Panc1 (cell line): ENCODE data around the gene COQ5. TPM values are rescaled to one million over a fixed set of nuclear protein-coding genes. Genes with fewer than 3 reads are reported as not detected.

Experiments
- ATAC-seq: fragments of 200-7000 bp; cut with Tn5 transposase; 2 replicates; pipeline ENCODE4 v1.9.1; 2020; ENCODE audit warnings: mild to moderate bottlenecking, moderate library complexity
- BruUV-seq: library from RNA; stranded (reverse); fragments of 400-500 nt; replicated peaks from 2 replicates; lab custom pipeline; 2021; lab: Mats Ljungman, UMichigan
- CTCF ChIA-PET: fragments of 300-600 bp; sonication (Branson Sonifier 250); formaldehyde crosslinking; loops from one replicate; lab custom pipeline; 2022; ENCODE audit warnings: antibody characterized with exemption; lab: Charles Lee
- POLR2A ChIA-PET: fragments of 300-600 bp; sonication (Branson Sonifier 250); formaldehyde crosslinking; loops from one replicate; lab custom pipeline; 2022; ENCODE audit warnings: antibody characterized with exemption; lab: Charles Lee
- DNase-seq: peaks from one replicate; pipeline ENCODE4 v3.0.0-alpha.2; 2010; ENCODE audit warnings: low read depth, low spot score
- H3K27ac ChIP-seq: 2 replicates; pipeline ENCODE4 v1.5.1; 2011; ENCODE audit warnings: mild to moderate bottlenecking, low read length, inconsistent platforms
- H3K27me3 ChIP-seq: fragments of 200-500 bp; sonication (Bioruptor generic); 2 replicates; pipeline ENCODE4 v1.6.0; 2014; ENCODE audit warnings: low read length, inconsistent platforms; ENCODE audit not compliant: control insufficient read depth, insufficient read depth
- H3K36me3 ChIP-seq: fragments of 200-500 bp; sonication (Bioruptor generic); 2 replicates; pipeline ENCODE4 v1.5.1; 2014; ENCODE audit warnings: inconsistent platforms, mild to moderate bottlenecking, low read length, moderate library complexity; ENCODE audit not compliant: control insufficient read depth, insufficient read depth
- H3K4me1 ChIP-seq: 2 replicates; pipeline ENCODE4 v1.5.1; 2011; ENCODE audit warnings: inconsistent platforms, mild to moderate bottlenecking, low read length, moderate library complexity; ENCODE audit not compliant: control insufficient read depth, insufficient read depth
- H3K4me3 ChIP-seq, 2 experiments: 2 replicates each; pipeline ENCODE4 v1.5.1; 2011 to 2012; ENCODE audit warnings: low read depth in 2 of 2, low read length in 2 of 2, mild to moderate bottlenecking in 2 of 2, inconsistent platforms in 1 of 2, moderate library complexity in 1 of 2
- H3K9me3 ChIP-seq: fragments of 200-500 bp; sonication (Bioruptor generic); 2 replicates; pipeline ENCODE4 v1.5.1; 2014; ENCODE audit warnings: low read depth, mild to moderate bottlenecking, inconsistent platforms, low read length, moderate library complexity; ENCODE audit not compliant: control insufficient read depth, insufficient read depth
- POLR2AphosphoS5 ChIP-seq: IDR thresholded peaks from 2 replicates; pipeline ENCODE4 v1.6.1; 2012; ENCODE audit warnings: mild to moderate bottlenecking, low read depth, low read length, moderate library complexity
- SIN3A ChIP-seq: IDR thresholded peaks from 2 replicates; pipeline ENCODE4 v1.6.1; 2012; ENCODE audit warnings: low read depth, mild to moderate bottlenecking, low read length, moderate library complexity, borderline replicate concordance; ENCODE audit not compliant: insufficient read depth
- TCF7L2 ChIP-seq: IDR thresholded peaks from 2 replicates; pipeline ENCODE4 v1.6.1; 2011; ENCODE audit warnings: mild to moderate bottlenecking, low read depth, low read length, inconsistent platforms
- in situ Hi-C: cut with HindIII; loops from 2 replicates; pipeline ENCODE4 v1.10.0; 2016; ENCODE audit warnings: low sequenced_read_pairs, low pct_unique_long_range_greater_than_20kb
- intact Hi-C: fragments of 100-400 bp; cut with micrococcal nuclease; formaldehyde crosslinking; loops from one replicate; pipeline ENCODE4 v1.10.0; 2022; ENCODE audit not compliant: unreplicated experiment
- total RNA-seq: library from RNA; stranded (reverse); gene quantifications from one replicate; pipeline ENCODE4 v1.2.1, GENCODE V29; 2021; ENCODE audit not compliant: unreplicated experiment
- TF ChIP-seq, protein P1 (sequence below), 2 experiments: IDR thresholded peaks; 2 replicates each; pipeline ENCODE4 v1.6.1; 2011 to 2012; ENCODE audit warnings: low read depth in 2 of 2, control low read depth in 1 of 2, low read length in 1 of 2, mild to moderate bottlenecking in 1 of 2, moderate library complexity in 1 of 2; ENCODE audit not compliant: insufficient read depth in 1 of 2
- TF ChIP-seq, protein P2 (sequence below): fragments of 450-650 bp; IDR thresholded peaks from 2 replicates; pipeline ENCODE4 v1.5.1; 2017; ENCODE audit warnings: mild to moderate bottlenecking

The COQ5 gene
- total RNA-seq, 1 experiment from 2014 or later, result 42.9 TPM

- ATAC-seq (peak; percentile 68), DNase-seq (no peak)
- CTCF ChIA-PET, result no interaction called here
- POLR2A ChIA-PET, result interaction anchor here (0.5 to 0.6 kb wide), 2 partner anchors 232 to 368 kb away, joined by 3 to 5 read pairs; no protein-coding TSS in a partner anchor
- BruUV-seq, result no TSS peak
- intact Hi-C loops (no loop called here), in situ Hi-C loops (no loop called here)
- TF ChIP-seq POLR2AphosphoS5 (no peak), SIN3A (0 out of 2 replicates have a peak, but pooled peaks have one; percentile 29)
- TF ChIP-seq, protein P1, sequence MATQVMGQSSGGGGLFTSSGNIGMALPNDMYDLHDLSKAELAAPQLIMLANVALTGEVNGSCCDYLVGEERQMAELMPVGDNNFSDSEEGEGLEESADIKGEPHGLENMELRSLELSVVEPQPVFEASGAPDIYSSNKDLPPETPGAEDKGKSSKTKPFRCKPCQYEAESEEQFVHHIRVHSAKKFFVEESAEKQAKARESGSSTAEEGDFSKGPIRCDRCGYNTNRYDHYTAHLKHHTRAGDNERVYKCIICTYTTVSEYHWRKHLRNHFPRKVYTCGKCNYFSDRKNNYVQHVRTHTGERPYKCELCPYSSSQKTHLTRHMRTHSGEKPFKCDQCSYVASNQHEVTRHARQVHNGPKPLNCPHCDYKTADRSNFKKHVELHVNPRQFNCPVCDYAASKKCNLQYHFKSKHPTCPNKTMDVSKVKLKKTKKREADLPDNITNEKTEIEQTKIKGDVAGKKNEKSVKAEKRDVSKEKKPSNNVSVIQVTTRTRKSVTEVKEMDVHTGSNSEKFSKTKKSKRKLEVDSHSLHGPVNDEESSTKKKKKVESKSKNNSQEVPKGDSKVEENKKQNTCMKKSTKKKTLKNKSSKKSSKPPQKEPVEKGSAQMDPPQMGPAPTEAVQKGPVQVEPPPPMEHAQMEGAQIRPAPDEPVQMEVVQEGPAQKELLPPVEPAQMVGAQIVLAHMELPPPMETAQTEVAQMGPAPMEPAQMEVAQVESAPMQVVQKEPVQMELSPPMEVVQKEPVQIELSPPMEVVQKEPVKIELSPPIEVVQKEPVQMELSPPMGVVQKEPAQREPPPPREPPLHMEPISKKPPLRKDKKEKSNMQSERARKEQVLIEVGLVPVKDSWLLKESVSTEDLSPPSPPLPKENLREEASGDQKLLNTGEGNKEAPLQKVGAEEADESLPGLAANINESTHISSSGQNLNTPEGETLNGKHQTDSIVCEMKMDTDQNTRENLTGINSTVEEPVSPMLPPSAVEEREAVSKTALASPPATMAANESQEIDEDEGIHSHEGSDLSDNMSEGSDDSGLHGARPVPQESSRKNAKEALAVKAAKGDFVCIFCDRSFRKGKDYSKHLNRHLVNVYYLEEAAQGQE (IDR thresholded peaks at IDR 0.05; ENCODE audit: insufficient read depth in 1 of 2, low read depth in 2 of 2, low read length in 1 of 2), result no peak
- TF ChIP-seq, protein P2, sequence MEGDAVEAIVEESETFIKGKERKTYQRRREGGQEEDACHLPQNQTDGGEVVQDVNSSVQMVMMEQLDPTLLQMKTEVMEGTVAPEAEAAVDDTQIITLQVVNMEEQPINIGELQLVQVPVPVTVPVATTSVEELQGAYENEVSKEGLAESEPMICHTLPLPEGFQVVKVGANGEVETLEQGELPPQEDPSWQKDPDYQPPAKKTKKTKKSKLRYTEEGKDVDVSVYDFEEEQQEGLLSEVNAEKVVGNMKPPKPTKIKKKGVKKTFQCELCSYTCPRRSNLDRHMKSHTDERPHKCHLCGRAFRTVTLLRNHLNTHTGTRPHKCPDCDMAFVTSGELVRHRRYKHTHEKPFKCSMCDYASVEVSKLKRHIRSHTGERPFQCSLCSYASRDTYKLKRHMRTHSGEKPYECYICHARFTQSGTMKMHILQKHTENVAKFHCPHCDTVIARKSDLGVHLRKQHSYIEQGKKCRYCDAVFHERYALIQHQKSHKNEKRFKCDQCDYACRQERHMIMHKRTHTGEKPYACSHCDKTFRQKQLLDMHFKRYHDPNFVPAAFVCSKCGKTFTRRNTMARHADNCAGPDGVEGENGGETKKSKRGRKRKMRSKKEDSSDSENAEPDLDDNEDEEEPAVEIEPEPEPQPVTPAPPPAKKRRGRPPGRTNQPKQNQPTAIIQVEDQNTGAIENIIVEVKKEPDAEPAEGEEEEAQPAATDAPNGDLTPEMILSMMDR, result no peak
- Histone ChIP-seq H3K27me3 (no peaks in the 10 kb centered on the region), H3K9me3 (no peaks in the 10 kb centered on the region), H3K4me3 (peak overlapping the region; percentile 86 to 88), H3K27ac (peak overlapping the region; percentile 92), H3K36me3 (no peaks in the 10 kb centered on the region), H3K4me1 (peaks cover 35% of the 10 kb centered on the region)
These were observed 6.0 kb upstream of the COQ5 start for GRCh38 chr12:120534703-120535655.

DNA sequence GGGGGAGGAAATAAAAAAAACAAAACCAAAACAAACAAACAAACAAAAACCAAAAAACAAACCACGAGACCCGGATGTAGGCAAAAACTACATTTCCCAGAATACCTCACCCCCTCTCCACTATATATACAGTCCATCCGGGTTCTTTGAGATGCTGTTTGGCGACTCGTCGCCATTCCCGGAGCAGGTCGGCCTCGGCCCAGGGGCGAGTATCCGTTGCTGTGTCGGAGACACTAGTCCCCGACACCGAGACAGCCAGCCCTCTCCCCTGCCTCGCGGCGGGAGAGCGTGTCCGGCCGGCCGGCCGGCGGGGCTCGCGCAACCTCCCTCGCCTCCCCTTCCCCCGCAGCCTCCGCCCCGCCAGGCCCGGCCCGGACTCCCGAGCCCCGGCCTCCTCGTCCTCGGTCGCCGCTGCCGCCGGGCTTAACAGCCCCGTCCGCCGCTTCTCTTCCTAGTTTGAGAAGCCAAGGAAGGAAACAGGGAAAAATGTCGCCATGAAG lies 5.3 kb upstream of the COQ5 start, which contains the start of gene RNF10:
RNF10 (plus strand) TSS at position 154 of the 500 bp plus-strand sequence. CDS start 456 bp downstream, outside the sequence.
- Histone ChIP-seq H3K27ac (peak within 1 kb of the TSS; percentile 92), H3K9me3 (no peaks in the 10 kb centered on the region), H3K27me3 (no peaks in the 10 kb centered on the region), H3K36me3 (no peaks in the 10 kb centered on the region), H3K4me1 (peaks cover 32% of the 10 kb centered on the region), H3K4me3 (peak within 1 kb of the TSS; percentile 86 to 88)
- no peak for DNase-seq
- POLR2A ChIA-PET, result interaction anchor here (0.5 kb wide), 1 partner anchor 231 kb away, joined by 5 read pairs; no protein-coding TSS in a partner anchor
- intact Hi-C loops, result no loop called here
- peak; percentile 95 for TF ChIP-seq POLR2AphosphoS5
- TF ChIP-seq, protein P1 (IDR thresholded peaks at IDR 0.05; ENCODE audit: insufficient read depth in 1 of 2, low read depth in 2 of 2, low read length in 1 of 2), result no peak
- TF ChIP-seq TCF7L2, result no peak
- TF ChIP-seq, protein P2, result no peak
- CTCF ChIA-PET, result no interaction called here
- no TSS peak for BruUV-seq
- in situ Hi-C loops, result no loop called here
- peak; percentile 91 for ATAC-seq
